ENCODE measurements around the gene PAFAH1B2. TPM values are rescaled to one million over a fixed set of nuclear protein-coding genes. Genes with fewer than 3 reads are reported as not detected.
A peak's percentile ranks its signal among the peaks of the same experiment; 100 is the strongest.

The PAFAH1B2 gene
- total and polyA plus RNA-seq, 2 of the 8 experiments (the other 6 are each of a cell fraction or from before 2014, with no cell fraction given) = 38.2 to 161 TPM

- no peak for TF ChIP-seq SIRT6 (IDR thresholded peaks at IDR 0.05; ENCODE audit: low read length)
- no peak for TF ChIP-seq KDM1A (IDR thresholded peaks at IDR 0.05; ENCODE audit: borderline replicate concordance, low read length)
- TF ChIP-seq CREB1 (IDR thresholded peaks at IDR 0.05) = peak; percentile 15; the same call in 1 of the 2 replicates
- TF ChIP-seq GABPA (IDR thresholded peaks at IDR 0.05; ENCODE audit: borderline replicate concordance, insufficient read depth, low read length) = peak; percentile 96
- no peak for TF ChIP-seq SIX5 (IDR thresholded peaks at IDR 0.05; ENCODE audit: low read depth, low read length)
- TF ChIP-seq CHD7 (IDR thresholded peaks at IDR 0.05; ENCODE audit: insufficient replicate concordance, low read length) = no peak
- TF ChIP-seq POLR2AphosphoS5 (IDR thresholded peaks at IDR 0.05; ENCODE audit: low read depth, low read length) = peak; percentile 76
- no peak for TF ChIP-seq BRCA1 (IDR thresholded peaks at IDR 0.05; ENCODE audit: low read depth, low read length)
- peak; percentile 91 for TF ChIP-seq PHF8 (conservative IDR thresholded peaks at IDR 0.05; ENCODE audit: low read depth, low read length)
- TF ChIP-seq, protein P1, sequence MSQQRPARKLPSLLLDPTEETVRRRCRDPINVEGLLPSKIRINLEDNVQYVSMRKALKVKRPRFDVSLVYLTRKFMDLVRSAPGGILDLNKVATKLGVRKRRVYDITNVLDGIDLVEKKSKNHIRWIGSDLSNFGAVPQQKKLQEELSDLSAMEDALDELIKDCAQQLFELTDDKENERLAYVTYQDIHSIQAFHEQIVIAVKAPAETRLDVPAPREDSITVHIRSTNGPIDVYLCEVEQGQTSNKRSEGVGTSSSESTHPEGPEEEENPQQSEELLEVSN (IDR thresholded peaks at IDR 0.05) = peak; percentile 80
- TF ChIP-seq BACH1 (IDR thresholded peaks at IDR 0.05; ENCODE audit: low read length) = 0 out of 2 replicates have a peak, but pooled peaks have one; percentile 4
Observed at GRCh38 chr11:117143871-117144476, at the start of gene PAFAH1B2 (continued).

Data from H1 (cell line).